RWPE2 (cell line): ENCODE data around the gene CCDC57.

Experiments used
- ATAC-seq: fragments of 200-7000 bp; cut with Tn5 transposase; 3 replicates; pipeline ENCODE4 v1.9.1; 2021; ENCODE audit warnings: low read depth
- DNase-seq: peaks from one replicate; pipeline ENCODE4 v3.0.0-alpha.2; 2020; ENCODE audit warnings: low spot score
- H3K27ac ChIP-seq: fragments of 450-650 bp; 2 replicates; pipeline ENCODE4 v1.5.1; 2017; ENCODE audit warnings: mild to moderate bottlenecking; ENCODE audit not compliant: poor library complexity, severe bottlenecking
- H3K27me3 ChIP-seq: fragments of 250-450 bp; sonication (Bioruptor Pico); 2 replicates; pipeline ENCODE4 v1.5.1; 2021; ENCODE audit warnings: mild to moderate bottlenecking, moderate library complexity; ENCODE audit not compliant: insufficient read depth, poor library complexity, severe bottlenecking
- H3K36me3 ChIP-seq: fragments of 250-450 bp; sonication (Bioruptor Pico); 2 replicates; pipeline ENCODE4 v1.5.1; 2020; ENCODE audit warnings: low read depth, mild to moderate bottlenecking, moderate library complexity
- H3K4me1 ChIP-seq: fragments of 250-450 bp; sonication (Bioruptor Pico); 2 replicates; pipeline ENCODE4 v1.5.1; 2021; ENCODE audit warnings: mild to moderate bottlenecking, moderate library complexity; ENCODE audit not compliant: insufficient read depth, poor library complexity, severe bottlenecking
- H3K4me3 ChIP-seq: fragments of 250-450 bp; sonication (Bioruptor Pico); 2 replicates; pipeline ENCODE4 v1.5.1; 2021; ENCODE audit warnings: mild to moderate bottlenecking, moderate library complexity; ENCODE audit not compliant: severe bottlenecking
- H3K9me3 ChIP-seq: fragments of 250-450 bp; sonication (Bioruptor Pico); 2 replicates; pipeline ENCODE4 v1.5.1; 2021; ENCODE audit warnings: mild to moderate bottlenecking, moderate library complexity; ENCODE audit not compliant: severe bottlenecking
- CTCF ChIP-seq: fragments of 450-650 bp; IDR thresholded peaks from one replicate; pipeline ENCODE4 v1.5.1; 2017; ENCODE audit warnings: mild to moderate bottlenecking, moderate library complexity; ENCODE audit not compliant: poor library complexity, severe bottlenecking

The CCDC57 gene

GRCh38 chr17:82168568-82168967 is 44.1 kb downstream of the CCDC57 start:
- DNase-seq (no peak), ATAC-seq (no peak)
- H3K36me3 ChIP-seq: peaks cover 65% of the 10 kb centered on the region
- no peak overlapping the region for H3K4me3 ChIP-seq
- no peak for TF ChIP-seq CTCF
- no peak overlapping the region for H3K27ac ChIP-seq
- H3K27me3 ChIP-seq: no peaks in the 10 kb centered on the region
- no peaks in the 10 kb centered on the region for H3K4me1 ChIP-seq
- no peaks in the 10 kb centered on the region for H3K9me3 ChIP-seq

DNA sequence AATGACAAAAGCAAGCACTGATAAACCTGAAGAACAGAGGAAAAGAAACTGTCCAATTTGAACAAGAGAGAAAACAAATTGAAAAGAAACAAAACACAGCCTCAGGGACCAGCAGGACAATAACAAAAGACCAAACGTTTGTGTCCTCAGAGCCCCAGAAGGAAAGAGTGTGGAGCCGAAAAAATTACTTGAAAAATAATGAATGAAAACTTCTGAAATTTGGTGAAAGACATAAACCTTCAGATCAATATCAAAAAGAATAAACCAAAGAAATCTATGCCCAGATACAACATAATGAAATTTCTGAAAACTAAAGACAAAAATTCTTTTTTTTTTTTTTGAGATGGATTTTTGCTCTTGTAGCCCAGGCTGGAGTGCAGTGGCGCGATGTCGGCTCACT is 45.6 kb downstream of the CCDC57 start:
- no peak overlapping the region for H3K4me3 ChIP-seq
- ATAC-seq (no peak), DNase-seq (no peak)
- H3K27ac ChIP-seq: no peak overlapping the region
- no peaks in the 10 kb centered on the region for H3K4me1 ChIP-seq
- no peak for TF ChIP-seq CTCF
- H3K9me3 ChIP-seq: no peaks in the 10 kb centered on the region
- no peaks in the 10 kb centered on the region for H3K27me3 ChIP-seq
- peaks cover 59% of the 10 kb centered on the region for H3K36me3 ChIP-seq

DNA sequence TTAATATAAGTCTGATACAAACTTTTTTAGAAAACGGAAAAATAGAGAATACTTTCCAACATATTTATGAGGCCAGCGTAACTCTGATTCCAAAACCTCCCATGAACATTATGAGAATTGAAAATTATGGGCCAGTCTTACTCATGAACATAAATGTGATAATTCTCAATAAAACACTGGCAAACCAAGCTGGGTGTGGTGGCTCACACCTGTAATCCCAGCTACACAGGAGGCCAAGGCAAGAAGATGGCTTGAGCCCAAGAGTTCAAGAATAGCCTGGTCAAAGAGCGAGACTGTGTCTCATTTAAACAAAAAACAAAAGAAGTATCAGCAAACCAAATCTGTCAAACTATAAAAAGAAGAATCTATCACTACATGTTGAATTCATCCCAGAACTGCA is 47.8 kb downstream of the CCDC57 start:
- H3K4me1 ChIP-seq: no peaks in the 10 kb centered on the region
- H3K4me3 ChIP-seq: no peak overlapping the region
- no peaks in the 10 kb centered on the region for H3K9me3 ChIP-seq
- TF ChIP-seq CTCF: no peak
- H3K27ac ChIP-seq: no peak overlapping the region
- DNase-seq (no peak), ATAC-seq (no peak)
- H3K27me3 ChIP-seq: no peaks in the 10 kb centered on the region
- peaks cover 71% of the 10 kb centered on the region for H3K36me3 ChIP-seq

GRCh38 chr17:82161216-82161615 is 51.4 kb downstream of the CCDC57 start:
- no peak overlapping the region for H3K27ac ChIP-seq
- no peak overlapping the region for H3K4me3 ChIP-seq
- H3K36me3 ChIP-seq: peaks cover 60% of the 10 kb centered on the region
- no peak for DNase-seq
- H3K27me3 ChIP-seq: no peaks in the 10 kb centered on the region
- no peak for TF ChIP-seq CTCF
- H3K4me1 ChIP-seq: no peaks in the 10 kb centered on the region
- no peak for ATAC-seq
- no peaks in the 10 kb centered on the region for H3K9me3 ChIP-seq

DNA sequence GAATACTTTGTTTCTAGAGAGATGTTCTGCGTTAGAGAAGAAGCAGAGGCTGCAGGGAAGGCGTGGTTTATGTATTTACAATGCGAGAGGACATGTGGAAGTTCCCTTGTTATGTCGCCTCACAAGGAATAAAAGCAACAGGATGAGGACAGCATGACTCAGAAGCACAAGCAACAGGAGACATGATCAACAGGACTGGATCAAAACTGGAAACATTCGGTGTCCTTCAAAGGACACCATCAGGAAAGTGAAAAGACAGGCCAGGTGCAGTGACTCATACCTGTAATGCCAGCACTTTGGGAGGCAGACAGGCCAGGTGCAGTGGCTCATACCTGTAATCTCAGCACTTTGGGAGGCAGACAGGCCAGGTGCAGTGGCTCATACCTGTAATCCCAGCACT is 52.6 kb downstream of the CCDC57 start:
- TF ChIP-seq CTCF: no peak
- Histone ChIP-seq H3K4me1 (no peaks in the 10 kb centered on the region), H3K4me3 (no peak overlapping the region), H3K36me3 (peaks cover 52% of the 10 kb centered on the region), H3K9me3 (no peaks in the 10 kb centered on the region), H3K27ac (peak overlapping the region; percentile 24), H3K27me3 (no peaks in the 10 kb centered on the region)
- DNase-seq: no peak
- ATAC-seq: peak; percentile 53; the same call in 2 of the 3 replicates
